Stimulated activated CD8-positive, alpha-beta memory T cell treated with anti-CD3 and anti-CD28 coated beads, Interleukin-12 subunit alpha, Interleukin-12 subunit beta, amount 100 ng/mL, for 24 hours (primary cell): ENCODE results near the gene PLCB2.

Experiments used
- DNase-seq: peaks from one replicate; pipeline ENCODE4 v3.0.0-alpha.2; 2020; ENCODE audit errors: extremely low read depth

Gene PLCB2

DNA sequence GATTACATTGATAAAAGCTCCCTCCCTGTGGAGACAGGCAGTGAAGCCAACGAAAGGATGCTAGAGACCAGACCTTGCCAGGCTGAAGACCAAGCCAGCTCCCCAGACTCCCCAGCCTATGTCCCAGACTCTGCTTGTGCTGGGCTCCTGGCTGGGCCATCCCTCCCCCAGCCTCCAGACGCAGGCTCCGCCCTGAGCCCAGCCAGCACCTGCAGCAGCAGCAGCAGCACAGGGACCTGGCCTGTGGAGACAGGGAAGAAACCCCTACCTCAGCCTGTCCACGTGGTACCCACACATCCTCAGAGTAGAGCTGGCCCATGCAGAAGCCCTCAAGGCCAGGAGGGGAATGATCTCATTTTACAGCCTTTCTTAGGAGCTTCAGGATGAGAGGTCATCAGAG is 38.1 kb downstream of the PLCB2 start:
- DNase-seq = no peak

DNA sequence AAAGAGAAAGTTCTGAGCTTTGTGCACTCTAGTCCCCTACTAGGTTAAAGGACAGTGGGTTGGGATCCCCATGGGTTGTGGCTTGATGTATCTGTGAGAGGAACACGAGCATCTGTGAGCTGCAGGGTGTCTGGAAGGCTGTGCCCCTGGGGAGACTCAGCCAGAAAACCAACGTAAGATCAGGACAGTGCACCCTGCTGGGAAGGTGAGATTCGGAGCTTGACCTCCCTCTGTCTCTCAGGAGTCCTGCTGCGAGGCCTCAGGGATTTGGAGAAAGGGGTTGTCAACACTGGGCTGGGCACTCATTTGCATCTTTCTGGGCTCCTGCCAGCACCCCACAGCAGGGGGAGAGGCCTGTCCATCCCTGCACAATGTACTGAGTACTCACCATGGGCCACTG is 40.1 kb downstream of the PLCB2 start:
- DNase-seq = no peak

DNA sequence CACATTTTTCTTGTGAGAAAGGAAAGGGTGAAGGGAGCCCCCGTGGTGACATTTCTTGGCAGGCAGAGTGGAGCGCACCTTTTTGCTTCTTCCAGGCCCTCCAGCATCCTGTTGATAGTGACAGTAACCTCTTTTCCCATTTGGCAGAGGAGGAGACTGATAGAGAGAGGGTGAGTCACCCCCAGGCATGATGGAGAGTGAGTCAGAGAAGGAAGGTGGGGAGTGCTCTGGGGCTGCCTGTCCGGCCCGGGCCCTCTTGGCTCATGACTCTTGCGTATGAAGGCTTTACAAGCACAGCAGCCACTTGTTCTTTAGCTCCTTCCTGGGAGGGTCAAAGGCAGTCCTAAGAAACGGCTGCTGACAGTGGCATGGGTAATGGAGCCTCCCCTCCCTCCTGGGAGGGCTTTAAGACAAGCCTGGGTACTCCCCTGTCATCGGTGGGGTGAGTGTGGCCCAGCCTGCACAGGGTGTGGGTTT is 40.9 kb downstream of the PLCB2 start:
- DNase-seq = no peak

DNA sequence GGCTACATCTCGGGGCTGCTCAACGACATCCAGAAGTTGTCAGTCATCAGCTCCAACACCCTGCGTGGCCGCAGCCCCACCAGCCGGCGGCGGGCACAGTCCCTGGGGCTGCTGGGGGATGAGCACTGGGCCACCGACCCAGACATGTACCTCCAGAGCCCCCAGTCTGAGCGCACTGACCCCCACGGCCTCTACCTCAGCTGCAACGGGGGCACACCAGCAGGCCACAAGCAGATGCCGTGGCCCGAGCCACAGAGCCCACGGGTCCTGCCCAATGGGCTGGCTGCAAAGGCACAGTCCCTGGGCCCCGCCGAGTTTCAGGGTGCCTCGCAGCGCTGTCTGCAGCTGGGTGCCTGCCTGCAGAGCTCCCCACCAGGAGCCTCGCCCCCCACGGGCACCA is 41.9 kb downstream of the PLCB2 start:
- no peak for DNase-seq

DNA sequence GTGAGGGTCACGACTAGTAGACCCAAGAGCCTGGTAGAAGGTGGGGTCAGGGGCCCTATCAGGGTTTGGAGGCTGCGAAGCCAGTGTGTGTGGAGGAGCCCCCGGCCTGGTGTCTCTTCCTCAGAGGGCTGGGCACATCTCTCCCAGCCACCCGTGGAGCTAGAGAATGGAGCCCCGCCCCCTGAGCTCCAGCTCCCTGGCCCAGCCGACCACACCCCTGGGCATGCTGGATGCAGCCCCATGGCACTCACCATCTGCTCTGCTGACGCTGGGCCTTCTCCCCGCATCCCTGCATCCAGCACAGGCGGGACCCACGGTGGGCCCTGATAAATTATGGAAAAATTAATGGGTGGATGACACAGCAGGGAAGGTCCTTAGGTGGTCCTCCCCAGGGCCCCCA is 42.4 kb downstream of the PLCB2 start:
- no peak for DNase-seq

DNA sequence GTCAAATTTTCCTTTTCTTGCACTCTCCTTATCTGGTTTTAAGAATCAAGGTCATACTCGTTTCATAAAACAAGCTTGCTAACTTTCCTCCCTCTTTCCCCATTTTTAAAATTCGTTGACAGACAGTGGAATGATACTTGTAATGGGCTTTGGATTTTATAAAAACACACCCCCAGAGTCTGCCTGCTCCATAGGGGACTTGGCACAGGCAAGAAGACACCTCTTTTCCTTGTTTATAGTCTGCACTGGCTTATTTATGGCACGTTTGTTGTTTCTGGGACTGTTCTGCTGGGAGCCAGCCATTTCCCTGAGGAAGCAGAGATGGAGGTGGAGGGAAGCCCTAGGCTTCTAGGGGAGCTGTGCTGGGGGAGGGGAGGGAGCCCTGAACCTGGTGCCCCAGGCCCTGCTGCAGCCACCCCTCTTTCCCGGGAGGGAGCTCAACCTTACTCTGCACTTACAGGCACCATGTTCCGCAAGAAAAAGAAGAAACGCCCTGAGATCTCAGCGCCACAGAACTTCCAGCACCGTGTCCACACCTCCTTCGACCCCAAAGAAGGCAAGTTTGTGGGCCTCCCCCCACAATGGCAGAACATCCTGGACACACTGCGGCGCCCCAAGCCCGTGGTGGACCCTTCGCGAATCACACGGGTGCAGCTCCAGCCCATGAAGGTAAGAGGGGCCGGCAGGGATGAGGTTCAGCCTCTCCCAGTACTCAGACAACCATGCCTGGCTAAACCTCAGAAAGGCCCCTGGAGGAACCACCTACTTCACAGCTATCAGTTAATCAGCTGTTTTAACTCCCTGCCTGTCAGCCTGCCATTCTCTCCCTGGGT is 43.2 kb downstream of the PLCB2 start:
- DNase-seq = no peak

DNA sequence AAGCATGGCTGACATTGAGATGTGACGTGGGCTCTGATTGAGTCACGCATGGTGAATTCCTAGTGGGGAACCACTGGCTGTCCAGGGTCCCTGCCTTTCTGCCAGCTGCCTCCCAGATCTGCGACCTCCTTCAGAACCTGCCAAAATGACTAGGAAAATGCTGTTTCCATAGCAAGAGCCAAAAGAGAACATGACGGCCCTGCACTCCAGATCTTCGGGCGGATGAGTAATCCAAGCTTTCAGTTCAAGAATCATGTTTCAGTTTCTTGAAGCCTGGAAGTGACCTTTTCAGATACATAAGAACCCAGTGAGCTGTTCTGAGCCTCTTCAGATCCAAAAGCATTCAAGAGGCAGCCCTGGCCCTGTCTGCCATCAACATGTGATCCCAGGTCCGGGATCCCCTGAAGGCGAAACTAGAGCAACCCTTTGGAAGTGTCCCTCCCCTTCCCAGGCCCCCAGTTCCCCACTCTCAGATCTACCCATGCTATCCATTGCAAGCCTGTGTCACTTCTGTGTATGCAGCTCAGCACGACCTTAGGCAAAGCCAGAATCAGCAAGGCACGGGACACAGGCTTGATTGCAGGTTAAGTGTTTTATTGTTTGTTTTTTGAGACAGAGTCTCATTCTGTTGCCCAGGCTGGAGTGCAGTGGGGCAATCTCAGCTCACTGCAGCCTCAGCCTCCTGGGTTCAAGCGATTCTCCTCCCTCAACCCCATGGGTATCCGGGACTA is 44.5 kb downstream of the PLCB2 start:
- no peak for DNase-seq

DNA sequence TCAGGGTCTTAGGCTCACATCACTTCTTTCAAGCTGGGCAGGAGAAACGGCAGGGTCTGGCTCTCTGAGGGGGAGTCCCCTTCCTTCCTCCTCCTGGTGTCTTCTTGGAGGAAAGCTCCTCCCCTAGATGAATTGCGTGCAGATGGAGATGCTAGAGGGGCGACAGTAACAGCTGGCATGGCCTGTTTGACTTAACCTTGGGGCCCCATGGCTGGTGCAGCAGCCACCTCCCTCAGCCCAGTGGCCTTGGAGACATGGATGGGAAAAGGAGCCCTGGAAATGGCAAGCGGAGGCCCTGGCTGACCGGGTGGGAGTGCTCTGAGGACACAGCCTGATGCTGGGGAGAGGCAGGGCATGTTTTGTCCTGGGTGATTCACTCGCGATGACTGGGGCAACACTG is 48.7 kb downstream of the PLCB2 start:
- no peak for DNase-seq

DNA sequence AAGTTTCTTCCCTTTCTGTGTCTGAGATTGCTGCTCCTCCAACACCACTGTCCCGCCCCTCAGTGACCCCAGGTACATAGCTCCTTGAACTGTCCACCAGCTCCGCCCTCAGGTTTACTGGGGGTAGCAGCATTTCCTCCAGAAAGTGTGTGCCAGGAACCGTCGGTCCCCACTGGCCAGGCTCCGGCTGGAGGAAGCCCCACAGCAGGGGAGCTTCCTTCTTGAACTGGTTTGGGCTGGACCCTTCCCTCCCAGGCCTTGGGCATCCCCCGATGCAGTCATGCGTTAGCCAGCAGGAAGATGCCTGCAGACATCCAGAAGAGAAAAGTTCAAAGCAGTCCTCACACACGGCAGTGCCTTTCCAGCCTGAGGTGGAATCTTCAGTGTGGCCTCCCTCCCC is 49.2 kb downstream of the PLCB2 start:
- DNase-seq = no peak

DNA sequence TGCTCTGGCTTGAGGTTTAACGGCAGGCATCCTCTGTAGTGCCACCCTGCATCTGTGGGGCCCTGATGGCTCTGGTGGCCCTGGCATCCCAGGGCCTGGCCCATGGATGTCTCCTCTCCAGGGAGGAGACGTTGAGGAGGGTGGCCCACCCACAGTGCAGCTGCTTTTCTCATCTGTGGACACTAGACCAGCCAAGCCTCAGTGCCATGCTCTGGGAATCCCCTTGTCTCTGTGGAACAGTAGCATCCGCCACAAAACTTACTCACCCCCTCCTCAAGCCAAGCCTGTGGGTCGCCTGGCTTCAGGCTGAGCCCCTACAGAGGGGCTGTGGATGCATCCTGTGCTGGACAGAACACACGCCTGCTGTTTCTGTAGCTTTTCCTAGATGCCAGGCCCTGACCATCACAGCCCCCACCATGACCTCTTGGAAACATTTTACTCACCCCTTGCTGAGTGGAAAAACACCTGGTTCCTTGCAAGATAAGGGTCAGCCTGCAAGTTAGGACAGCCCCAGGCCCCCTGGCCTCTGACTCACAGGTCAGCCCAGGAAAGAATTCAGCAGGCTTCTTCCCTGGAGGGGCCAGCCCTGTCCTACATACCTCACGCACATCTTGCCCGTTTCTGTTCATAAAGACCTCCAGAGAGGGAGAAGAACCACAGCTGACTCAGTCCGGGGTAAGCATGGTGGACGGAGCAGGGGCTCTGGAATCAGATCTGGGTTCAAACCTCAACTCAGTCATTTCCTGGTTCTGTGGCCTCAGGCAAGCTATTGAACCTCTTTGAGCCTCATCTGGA is 49.9 kb downstream of the PLCB2 start:
- no peak for DNase-seq

DNA sequence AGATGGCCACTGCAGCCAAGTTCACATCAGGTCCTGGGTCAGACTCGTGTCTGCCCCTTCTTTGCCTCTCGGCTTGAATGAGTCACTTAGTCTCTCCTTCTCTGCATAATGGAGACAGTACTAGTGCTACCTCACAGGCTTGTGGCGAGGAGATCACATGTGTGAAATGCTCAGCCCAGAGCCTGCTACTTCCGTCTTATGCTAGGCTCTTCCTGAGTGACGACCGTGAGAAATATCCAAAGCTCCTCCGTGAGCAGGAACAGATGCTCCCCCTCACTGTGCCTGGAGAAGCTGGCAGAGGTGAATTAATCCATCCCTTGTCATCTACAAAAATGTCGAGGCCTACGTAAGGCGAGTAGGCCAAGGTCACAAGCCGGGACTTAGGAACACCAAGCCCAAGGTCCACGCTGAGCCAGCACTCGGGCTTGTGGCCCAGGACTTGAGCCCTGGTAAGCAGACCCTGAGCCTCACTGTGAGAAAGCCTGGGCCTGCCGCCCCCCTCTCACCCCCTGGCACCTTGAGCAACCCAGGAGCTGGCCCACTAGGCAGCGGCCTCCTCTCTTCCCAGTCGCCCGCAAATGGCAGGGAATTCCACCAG is 51.0 kb downstream of the PLCB2 start:
- DNase-seq = no peak

DNA sequence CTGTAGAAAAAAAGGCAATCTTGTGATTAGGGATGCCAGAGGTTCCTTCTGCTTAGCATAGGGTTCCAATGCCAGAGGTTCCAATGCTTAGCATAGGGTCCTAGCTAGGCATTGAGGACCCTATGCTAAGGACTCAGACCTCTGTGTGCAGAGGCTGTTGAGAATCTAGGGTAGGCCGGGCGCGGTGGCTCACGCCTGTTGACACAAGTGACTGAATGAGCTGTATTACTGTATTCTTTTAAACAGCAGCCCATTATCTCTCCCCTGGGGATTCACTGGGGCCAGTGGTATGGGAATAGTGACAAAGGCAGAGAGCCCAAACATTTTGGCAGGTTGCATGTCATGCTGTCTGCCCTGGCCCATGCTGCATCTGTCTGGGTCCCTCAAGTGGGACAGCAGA is 52.7 kb downstream of the PLCB2 start:
- no peak for DNase-seq

DNA sequence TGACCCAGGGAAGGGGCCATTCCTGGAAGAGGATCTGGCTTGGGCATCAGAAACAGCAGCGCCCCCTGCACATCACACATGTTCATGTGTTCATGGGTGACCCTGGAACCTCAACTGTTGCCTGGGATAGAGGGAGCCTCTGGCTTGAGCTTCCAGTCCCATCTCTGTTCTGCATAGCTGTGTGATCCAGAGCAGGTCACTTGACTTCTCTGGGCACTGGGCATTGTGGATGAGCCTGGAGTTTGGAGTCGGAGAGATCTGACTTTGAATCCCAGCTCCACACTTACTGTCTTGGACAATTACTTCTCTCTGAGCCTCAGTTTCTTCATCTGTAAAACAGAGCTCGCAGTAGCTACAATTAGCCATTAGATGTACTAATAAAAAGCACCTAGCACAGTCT is 53.3 kb downstream of the PLCB2 start:
- DNase-seq = no peak

DNA sequence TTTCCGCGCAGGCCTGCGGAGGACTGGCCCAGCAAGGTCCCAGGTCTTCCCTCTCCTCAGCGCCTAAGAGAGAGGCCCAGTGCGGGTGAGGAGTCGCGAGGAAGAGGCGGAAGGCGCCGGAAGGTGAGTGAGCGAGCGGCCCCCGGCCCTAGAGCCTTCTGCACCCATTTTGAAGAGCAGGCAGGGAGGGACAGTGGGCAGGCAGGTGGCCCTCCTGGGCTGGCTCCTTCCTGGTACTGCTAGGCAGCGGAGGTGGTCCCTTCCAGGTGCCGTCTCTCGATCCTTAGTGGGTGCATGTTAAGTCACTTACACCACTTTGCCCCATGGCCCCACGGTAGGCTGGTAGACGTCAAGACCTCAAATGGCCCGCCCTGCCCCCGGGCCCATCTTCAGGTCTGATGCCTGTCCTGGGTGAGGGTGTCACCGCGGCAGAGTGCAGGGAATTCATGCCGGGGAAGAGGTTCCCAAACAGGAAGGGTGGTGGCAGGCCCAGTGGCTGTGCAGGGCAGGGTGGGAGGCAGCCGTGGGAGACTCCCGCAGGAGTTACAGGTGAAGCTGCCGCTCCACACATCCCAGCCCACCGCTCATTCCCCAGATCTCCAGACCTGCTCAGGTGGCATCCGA is 54.5 kb downstream of the PLCB2 start:
- no peak for DNase-seq

DNA sequence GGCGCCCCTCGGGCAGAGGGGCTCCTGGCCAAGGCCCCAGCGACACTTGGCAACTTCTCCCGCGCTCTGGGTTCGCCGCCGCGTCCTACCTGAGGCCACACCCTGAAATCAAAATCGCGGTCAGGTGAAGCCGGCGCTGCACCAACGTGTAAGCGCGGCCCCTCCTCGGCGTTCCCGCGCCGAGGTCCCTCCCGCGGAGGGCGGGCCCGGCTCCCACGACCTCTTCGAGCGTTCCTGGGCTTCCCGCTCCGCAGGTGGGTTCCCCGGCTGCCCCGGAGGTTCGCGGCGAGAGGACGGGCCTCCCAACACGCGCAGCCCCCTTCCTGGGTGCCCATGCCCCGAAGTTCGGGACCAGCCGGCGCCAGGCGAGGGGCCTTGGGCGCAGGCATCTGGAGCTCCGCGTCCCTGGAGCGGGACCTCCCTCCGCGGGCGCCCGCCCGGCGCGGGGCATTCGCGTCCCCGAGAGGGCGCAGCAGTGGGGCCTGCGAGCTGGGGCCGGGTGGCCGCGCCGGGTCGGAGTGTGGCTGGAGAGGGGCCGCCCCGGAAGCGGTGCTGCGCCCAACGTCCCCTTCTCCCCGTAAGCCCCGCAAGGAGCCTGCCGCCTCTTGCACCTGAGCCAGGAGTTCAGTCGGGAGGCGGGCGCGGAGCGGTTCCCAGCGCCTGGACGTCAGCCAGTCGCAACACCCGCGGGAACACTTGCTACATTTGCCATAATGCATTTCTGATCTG is 55.1 kb downstream of the PLCB2 start:
- DNase-seq = no peak

DNA sequence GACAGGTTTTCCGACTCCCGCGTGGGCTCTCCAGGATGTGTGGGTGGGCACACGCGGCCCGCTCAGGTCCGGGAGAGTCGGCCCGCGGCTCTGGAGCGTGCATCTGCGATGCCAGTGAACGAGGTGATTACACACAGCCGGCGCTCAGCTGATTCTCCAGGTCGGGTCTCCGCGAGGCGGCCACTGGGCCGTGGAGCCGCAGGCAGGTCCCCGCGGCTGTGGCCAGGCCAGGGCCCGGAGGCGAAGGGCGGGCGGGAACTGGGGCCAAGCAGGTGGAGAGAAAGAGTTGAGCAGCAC is 55.6 kb downstream of the PLCB2 start:
- no peak for DNase-seq

DNA sequence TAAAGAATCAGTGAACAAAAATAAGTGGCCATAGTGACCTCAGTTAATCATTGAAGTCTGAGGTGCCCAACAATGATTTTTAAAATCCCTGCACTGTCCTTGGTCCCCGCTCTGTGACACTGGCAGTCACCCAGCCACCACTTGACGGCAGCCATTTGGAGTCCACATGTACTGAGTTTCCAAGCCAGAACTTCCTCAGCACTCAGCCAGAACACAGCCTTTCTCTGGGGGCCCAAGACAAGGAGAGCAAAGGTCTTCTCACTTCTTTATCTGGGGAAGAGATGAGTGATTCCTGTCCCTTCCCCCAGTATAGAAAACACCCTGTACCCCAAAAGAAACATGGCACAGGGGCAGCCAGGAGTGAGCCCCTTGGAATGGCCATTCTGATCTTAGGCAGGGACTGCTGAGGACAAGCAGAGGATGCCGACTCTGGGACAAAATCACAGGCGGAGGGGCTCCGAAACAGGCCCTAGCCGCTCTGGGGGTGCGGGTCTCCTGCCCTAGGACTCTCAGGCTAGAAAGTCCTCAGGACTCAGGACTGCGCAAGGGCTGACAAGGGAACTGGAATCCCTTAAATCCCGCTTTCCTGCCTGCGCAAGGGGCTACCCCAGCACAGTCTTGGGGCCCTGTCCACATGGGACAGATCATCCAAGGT is 56.1 kb downstream of the PLCB2 start:
- no peak for DNase-seq

DNA sequence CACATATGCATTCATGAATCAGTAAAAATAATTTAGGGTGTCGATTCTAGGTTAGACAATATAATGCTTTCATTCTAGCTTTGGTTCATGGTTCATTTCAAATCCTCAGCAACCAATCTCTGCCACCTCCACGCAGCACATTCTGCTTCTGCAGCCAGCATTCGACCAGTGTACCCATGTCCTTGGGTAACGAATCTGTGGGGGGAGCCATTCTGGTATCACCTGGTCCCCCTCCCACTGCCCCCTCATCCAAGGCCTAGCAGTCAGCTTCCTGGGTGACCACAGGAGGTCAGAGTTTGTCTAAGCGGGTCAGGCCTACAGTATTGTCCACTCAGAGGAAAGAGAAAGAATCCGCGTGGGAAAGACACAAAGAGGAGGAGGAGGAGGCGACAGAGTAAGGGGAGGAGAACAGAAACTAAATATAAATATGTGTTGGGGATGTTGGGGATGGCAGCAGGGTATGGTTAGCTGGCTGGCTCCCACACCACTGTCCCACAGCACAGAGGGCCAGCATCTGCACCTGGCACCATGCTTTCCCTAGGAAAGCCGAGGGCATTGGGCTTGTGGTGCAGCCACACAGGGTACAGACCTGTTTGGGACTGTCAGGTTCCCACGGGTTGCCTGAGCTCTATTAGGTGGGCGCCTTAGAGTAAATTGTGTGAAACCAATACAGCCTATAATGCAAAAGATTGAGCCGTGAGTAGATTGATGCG is 56.8 kb downstream of the PLCB2 start:
- no peak for DNase-seq

DNA sequence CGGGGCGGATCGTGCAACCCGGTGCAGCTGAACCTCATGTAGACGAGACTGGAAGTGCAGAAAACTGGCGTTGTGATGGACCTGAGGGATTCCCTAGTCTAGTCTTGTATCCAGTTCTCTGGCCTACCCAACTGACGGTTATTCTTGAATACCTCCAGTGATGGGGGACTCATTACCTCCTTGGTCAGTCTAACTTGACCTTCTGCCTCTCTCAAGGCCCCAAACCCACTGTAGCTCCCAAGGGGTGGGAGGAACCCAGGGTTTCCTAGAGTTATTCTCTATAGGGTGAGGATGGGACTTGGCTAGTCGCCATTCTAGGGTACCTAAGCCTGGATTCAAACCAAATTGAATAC is 57.5 kb downstream of the PLCB2 start:
- no peak for DNase-seq
